ENCODE data around the gene UTS2. TPM values are rescaled to one million over a fixed set of nuclear protein-coding genes. Genes with fewer than 3 reads are reported as not detected.
A peak's percentile ranks its signal among the peaks of the same experiment; 100 is the strongest.

Gene UTS2
- total and polyA plus RNA-seq, 2 of the 8 experiments (the other 6 are each of a cell fraction or from before 2014, with no cell fraction given): not detected

- Histone ChIP-seq H3K36me3 (ENCODE audit: control insufficient read depth in 2 of 4, insufficient read depth in 4 of 4, low read length in 3 of 4) (no peaks in the 10 kb centered on the region), H3K4ac (replicated peaks; ENCODE audit: insufficient read length, low read depth, low read length) (no peak overlapping the region), H2BK12ac (ENCODE audit: low read depth, low read length) (no peak overlapping the region), H3K79me1 (ENCODE audit: low read depth, low read length) (no peaks in the 10 kb centered on the region), H3K14ac (ENCODE audit: insufficient read length) (no peak overlapping the region), H3K9me3 (ENCODE audit: insufficient read depth in 2 of 2, low read depth in 1 of 2, low read length in 1 of 2) (peaks cover 0 to 3% of the 10 kb centered on the region in 2 experiments; a peak in 1 of 4 replicates), H3K79me2 (ENCODE audit: control insufficient read depth in 1 of 2, insufficient read depth in 2 of 2, low read length in 2 of 2) (no peaks in the 10 kb centered on the region), H3K23ac (ENCODE audit: insufficient read length) (no peak overlapping the region), H2BK120ac (replicated peaks; ENCODE audit: low read depth, low read length) (no peak overlapping the region), H3K9ac (replicated peaks in 1 of 4; ENCODE audit: extremely low read depth in 1 of 4, low read depth in 3 of 4, low read length in 3 of 4) (no peak overlapping the region), H3K23me2 (ENCODE audit: low read depth, low read length) (no peaks in the 10 kb centered on the region), H2BK5ac (ENCODE audit: low read depth, low read length) (no peak overlapping the region), H2BK20ac (ENCODE audit: low read length) (no peak overlapping the region), H3K27me3 (replicated peaks in 1 of 4; ENCODE audit: control insufficient read depth in 3 of 4, extremely low read depth in 1 of 4, insufficient read depth in 3 of 4, low read length in 3 of 4) (no peaks in the 10 kb centered on the region), H3K4me3 (ENCODE audit: extremely low read depth in 1 of 4, insufficient read depth in 2 of 4, low read depth in 3 of 4, low read length in 4 of 4) (no peak overlapping the region), H3K18ac (ENCODE audit: extremely low read depth, low read length) (no peak overlapping the region), H3K27ac (ENCODE audit: low read depth, low read length) (no peak overlapping the region), H4K5ac (ENCODE audit: insufficient read length, low read depth, low read length) (no peak overlapping the region), H4K8ac (ENCODE audit: extremely low read depth, insufficient read depth, low read length) (no peak overlapping the region), H3K4me1 (replicated peaks in 1 of 4; ENCODE audit: control insufficient read depth in 3 of 4, insufficient read depth in 4 of 4, low read length in 3 of 4) (no peaks in the 10 kb centered on the region), H3K56ac (replicated peaks; ENCODE audit: insufficient read length, low read depth, low read length) (no peak overlapping the region), H4K91ac (replicated peaks; ENCODE audit: insufficient read length, low read length) (no peak overlapping the region), H4K20me1 (replicated peaks in 1 of 2; ENCODE audit: control insufficient read depth in 1 of 2, insufficient read depth in 2 of 2, low read length in 2 of 2) (no peaks in the 10 kb centered on the region), H3K4me2 (ENCODE audit: insufficient read depth in 1 of 2, low read depth in 2 of 2, low read length in 2 of 2) (no peak overlapping the region), H2BK15ac (ENCODE audit: low read length) (no peak overlapping the region), H2AK5ac (ENCODE audit: low read depth, low read length) (no peak overlapping the region), H2AFZ (ENCODE audit: low read length) (no peak overlapping the region)
- WGBS, 2 experiments (ENCODE audit: extremely low coverage in 1 of 2, insufficient coverage in 1 of 2, insufficient read length in 1 of 2, insufficient replicate concordance in 2 of 2, low coverage in 1 of 2, low lambda C conversion rate in 2 of 2, missing lambda C conversion rate in 1 of 2): 90% methylated on average over 2 of the region's 2 CpGs; no CpG with 5 or more reads in 1 of the 2 experiments
- FAIRE-seq (no peak), DNase-seq (ENCODE audit: low read depth in 1 of 2, low spot score in 2 of 2) (no peak)
- CTCF ChIA-PET (ENCODE audit: partially characterized antibody): interaction anchor here (1.7 to 1.8 kb wide), 2 partner anchors 83 to 224 kb away, joined by 4 to 5 read pairs; no protein-coding TSS in a partner anchor
- no peak for TF ChIP-seq POLR2A (IDR thresholded peaks at IDR 0.05; ENCODE audit: control extremely low read depth in 1 of 2, low read depth in 2 of 2, low read length in 2 of 2)
- TF ChIP-seq KDM1A (IDR thresholded peaks at IDR 0.05; ENCODE audit: borderline replicate concordance, low read length): 0 out of 2 replicates have a peak, but pooled peaks have one; percentile 15
- POLR2A ChIA-PET (ENCODE audit: partially characterized antibody): no interaction called here
Measured at GRCh38 chr1:7890853-7891252, 38.0 kb upstream of the UTS2 start.
